Lower leg skin (tissue), 4 donors: ENCODE results near the gene RAD17. TPM values are rescaled to one million over a fixed set of nuclear protein-coding genes. Genes with fewer than 3 reads are reported as not detected.

Source experiments
- DNase-seq, 2 donors: peaks; one replicate each; pipeline ENCODE4 v3.0.0-alpha.2; 2019; ENCODE audit warnings: low spot score in 2 of 2
- H3K4me3 ChIP-seq: fragments of 200-600 bp; sonication (generic); 2 replicates; pipeline ENCODE4 v1.5.1; 2017; ENCODE audit warnings: mild to moderate bottlenecking, low read depth; ENCODE audit not compliant: poor library complexity, severe bottlenecking
- POLR2A ChIP-seq, 2 donors: fragments of 450-650 bp; IDR thresholded peaks; one replicate each; pipeline ENCODE4 v1.6.1; 2016 to 2017; ENCODE audit warnings: antibody characterized with exemption in 2 of 2, mild to moderate bottlenecking in 1 of 2, moderate library complexity in 1 of 2
- WGBS, 2 donors: methylation state at CpG; one replicate each; pipeline ENCODE4 v1.1.5; 2018; 5-methylcytosine and 5-hydroxymethylcytosine counted together
- intact Hi-C: fragments of 100-400 bp; cut with DNase I; formaldehyde crosslinking; loops from one replicate; pipeline ENCODE4 v1.15.0; 2023; ENCODE audit warnings: low total_unique reads
- total RNA-seq, 4 donors: library from RNA; depleted of rRNA; stranded (reverse); fragments of >200 nt; gene quantifications; one replicate each; pipeline ENCODE4 v1.1.0, GENCODE V29; 2016
- TF ChIP-seq, protein P1 (sequence below), 3 donors: fragments of 450-650 bp; IDR thresholded peaks; one replicate each; pipeline ENCODE4 v1.5.1; 2016; ENCODE audit warnings: antibody characterized with exemption in 3 of 3, mild to moderate bottlenecking in 3 of 3, moderate library complexity in 2 of 3

Gene RAD17
- total RNA-seq, 4 donors from 2014 or later: 9.0 to 21.2 (median 12.9) TPM

DNA sequence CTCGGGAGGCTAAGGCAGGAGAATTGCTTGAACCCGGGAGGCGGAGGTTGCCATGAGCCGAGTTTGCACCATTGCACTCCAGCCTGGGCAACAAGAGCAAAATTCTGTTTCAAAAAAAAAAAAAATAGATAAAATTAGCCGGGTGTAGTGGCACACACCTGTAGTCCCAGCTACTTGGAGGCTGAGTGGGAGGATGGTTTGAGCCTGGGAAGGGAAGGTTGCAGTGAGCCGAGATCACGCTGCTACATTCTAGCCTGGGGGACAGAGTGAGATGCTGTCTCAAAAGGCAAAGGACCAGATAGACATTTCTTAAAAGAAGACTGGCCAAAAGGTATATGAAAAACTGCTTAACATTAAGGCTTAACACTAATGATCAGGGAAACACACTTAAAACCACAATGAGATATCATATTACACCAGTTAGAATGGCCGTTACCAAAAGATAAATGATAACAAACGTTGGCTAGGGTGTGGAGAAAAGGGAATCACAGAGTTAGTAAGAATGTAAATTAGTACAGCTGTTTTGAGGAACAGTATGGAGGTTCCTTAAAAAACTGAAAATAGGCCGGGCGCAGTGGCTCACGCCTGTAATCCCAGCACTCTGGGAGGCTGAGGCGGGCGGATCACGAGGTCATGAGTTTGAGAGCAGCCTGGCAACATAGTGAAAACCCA is 35.2 kb downstream of the RAD17 start:
- intact Hi-C loops: no loop called here

GRCh38 chr5:69414885-69415583 is 45.4 kb downstream of the RAD17 start, which contains the start of gene MARVELD2:
MARVELD2 (plus strand) TSS chr5:69415116; CDS start chr5:69419386, 4,270 bp downstream.
- DNase-seq: peak; percentile 63 to 89
- intact Hi-C loops: no loop called here
- H3K4me3 ChIP-seq: peak within 1 kb of the TSS; percentile 53
- TF ChIP-seq POLR2A (IDR thresholded peaks at IDR 0.05): no peak
- TF ChIP-seq, protein P1, sequence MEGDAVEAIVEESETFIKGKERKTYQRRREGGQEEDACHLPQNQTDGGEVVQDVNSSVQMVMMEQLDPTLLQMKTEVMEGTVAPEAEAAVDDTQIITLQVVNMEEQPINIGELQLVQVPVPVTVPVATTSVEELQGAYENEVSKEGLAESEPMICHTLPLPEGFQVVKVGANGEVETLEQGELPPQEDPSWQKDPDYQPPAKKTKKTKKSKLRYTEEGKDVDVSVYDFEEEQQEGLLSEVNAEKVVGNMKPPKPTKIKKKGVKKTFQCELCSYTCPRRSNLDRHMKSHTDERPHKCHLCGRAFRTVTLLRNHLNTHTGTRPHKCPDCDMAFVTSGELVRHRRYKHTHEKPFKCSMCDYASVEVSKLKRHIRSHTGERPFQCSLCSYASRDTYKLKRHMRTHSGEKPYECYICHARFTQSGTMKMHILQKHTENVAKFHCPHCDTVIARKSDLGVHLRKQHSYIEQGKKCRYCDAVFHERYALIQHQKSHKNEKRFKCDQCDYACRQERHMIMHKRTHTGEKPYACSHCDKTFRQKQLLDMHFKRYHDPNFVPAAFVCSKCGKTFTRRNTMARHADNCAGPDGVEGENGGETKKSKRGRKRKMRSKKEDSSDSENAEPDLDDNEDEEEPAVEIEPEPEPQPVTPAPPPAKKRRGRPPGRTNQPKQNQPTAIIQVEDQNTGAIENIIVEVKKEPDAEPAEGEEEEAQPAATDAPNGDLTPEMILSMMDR (IDR thresholded peaks at IDR 0.05): no peak
- 24 to 28% methylated on average over 28 to 36 of the region's 78 CpGs for WGBS, 2 donors

More for the DNA sequence above, 35.2 kb downstream of the RAD17 start:
- 89 to 90% methylated on average over 15 of the region's 15 CpGs for WGBS, 2 donors
- H3K4me3 ChIP-seq: no peak overlapping the region
- no peak for DNase-seq
- no peak for TF ChIP-seq POLR2A (IDR thresholded peaks at IDR 0.05)
- TF ChIP-seq, protein P1 (IDR thresholded peaks at IDR 0.05): no peak

DNA sequence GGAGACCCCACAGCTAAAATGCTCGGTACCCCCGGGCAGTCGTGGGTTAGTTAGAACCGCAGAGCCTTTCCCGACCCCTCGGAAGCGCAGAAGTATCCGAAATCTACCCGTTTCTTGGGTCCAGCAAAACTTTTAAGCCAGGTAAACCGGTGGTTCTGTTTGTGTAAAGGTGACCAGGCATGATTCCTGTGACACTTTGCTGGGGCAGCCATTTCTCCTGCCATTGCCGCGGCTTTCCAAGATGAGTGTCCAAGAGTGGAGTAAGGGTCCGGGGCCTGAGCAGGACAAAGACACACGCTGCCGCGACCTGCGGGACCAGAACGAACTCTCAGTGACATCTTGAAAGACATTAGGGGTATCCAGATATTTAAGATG is 46.0 kb downstream of the RAD17 start:
- WGBS, 2 donors: 38% methylated on average over 18 of the region's 18 CpGs
- intact Hi-C loops: no loop called here
- H3K4me3 ChIP-seq: peak overlapping the region; percentile 53
- DNase-seq: no peak
- TF ChIP-seq, protein P1 (IDR thresholded peaks at IDR 0.05): no peak
- no peak for TF ChIP-seq POLR2A (IDR thresholded peaks at IDR 0.05)

DNA sequence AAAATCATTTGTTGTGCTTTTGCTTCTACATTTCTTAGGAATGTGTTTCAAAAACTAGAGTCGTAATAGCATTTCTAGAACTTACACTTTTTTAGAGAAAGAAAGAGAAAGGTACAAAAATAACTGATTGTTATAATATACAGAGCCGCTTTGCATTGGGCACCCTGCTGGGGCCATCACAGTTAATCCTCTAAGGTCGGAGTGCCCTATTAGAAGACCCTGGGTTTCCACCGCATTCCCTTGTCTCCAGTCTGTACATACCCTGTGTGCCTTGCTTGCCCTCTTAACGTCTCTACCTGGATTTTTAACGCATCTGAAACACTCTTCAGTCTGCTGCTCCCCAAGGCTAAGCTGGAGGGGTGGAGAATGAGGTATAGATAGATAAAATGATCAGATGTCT is 46.6 kb downstream of the RAD17 start:
- H3K4me3 ChIP-seq: no peak overlapping the region
- no peak for TF ChIP-seq POLR2A (IDR thresholded peaks at IDR 0.05)
- TF ChIP-seq, protein P1 (IDR thresholded peaks at IDR 0.05): no peak
- WGBS, 2 donors: 62 to 66% methylated on average over 6 of the region's 6 CpGs
- DNase-seq: no peak
- intact Hi-C loops: no loop called here

DNA sequence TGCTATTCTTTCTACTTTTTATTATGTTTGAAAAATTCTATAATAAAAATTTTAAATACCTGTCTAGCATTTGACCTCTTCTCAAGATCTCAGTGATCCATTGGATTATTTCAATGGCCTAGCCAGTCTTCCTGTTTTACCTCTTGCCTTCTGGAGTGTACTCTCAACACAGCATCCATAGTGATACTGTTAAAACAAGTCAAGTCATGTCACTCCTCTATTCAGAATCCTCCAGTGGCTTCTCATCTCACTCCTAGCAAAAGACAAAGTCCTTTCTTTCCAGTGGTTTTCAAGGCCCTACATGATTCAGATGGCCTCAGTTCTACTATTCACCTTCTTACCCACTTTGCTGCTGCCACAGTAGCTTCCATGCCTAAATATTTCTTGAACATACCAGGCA is 47.1 kb downstream of the RAD17 start:
- H3K4me3 ChIP-seq: no peak overlapping the region
- intact Hi-C loops: no loop called here

More for the DNA sequence above, 47.1 kb downstream of the RAD17 start:
- DNase-seq: no peak
- no peak for TF ChIP-seq POLR2A (IDR thresholded peaks at IDR 0.05)
- TF ChIP-seq, protein P1 (IDR thresholded peaks at IDR 0.05): no peak
